ENCODE measurements around the gene VMAC.
A peak's percentile ranks its signal among the peaks of the same experiment; 100 is the strongest.

Gene VMAC

GRCh38 chr19:5952193-5953029, 47.7 kb downstream of the VMAC start:
- in situ Hi-C loops (cut with MboI; ENCODE audit: low sequenced_read_pairs) = no loop called here
- H3K4me1 ChIP-seq = peaks cover 33% of the 10 kb centered on the region

DNA sequence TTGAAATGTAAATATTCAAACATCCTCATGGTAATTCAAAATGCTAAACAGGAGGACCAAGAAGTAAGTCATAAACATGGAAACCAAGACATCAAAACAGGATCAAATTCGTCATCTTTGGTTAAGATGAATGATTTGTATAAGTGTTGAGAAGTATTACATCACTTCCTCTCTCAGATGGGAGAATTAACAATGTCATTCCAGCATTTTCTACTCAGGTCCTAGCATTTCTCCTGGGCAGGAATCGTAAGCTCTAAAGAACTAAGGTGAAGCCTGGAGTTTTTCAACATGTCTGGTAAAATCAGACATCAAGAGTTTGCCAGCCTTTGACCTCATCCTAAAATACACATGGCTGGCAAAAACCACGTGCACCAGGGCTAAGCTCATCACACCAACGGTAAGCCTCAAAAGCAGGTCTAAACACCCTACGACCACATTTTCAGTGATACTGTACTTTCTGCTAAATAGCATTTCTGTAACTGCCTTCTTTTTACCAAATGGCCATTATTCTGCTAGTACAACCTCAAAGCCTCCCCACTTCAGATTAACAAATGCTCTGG, 48.4 kb downstream of the VMAC start:
- peak in 1 of 2 experiments; percentile 36 for DNase-seq (ENCODE audit: low spot score in 2 of 2)
- Histone ChIP-seq H3K9me3 (no peaks in the 10 kb centered on the region), H3K4me1 (peaks cover 40% of the 10 kb centered on the region), H3K27me3 (ENCODE audit: low read depth) (no peaks in the 10 kb centered on the region), H3K36me3 (replicated peaks) (peaks cover 12% of the 10 kb centered on the region; the same call in 1 of the 2 replicates), H3K4me3 (no peak overlapping the region)
- in situ Hi-C loops (cut with MboI; ENCODE audit: low sequenced_read_pairs) = no loop called here

More at GRCh38 chr19:5952193-5953029, 47.7 kb downstream of the VMAC start:
- Histone ChIP-seq H3K27me3 (ENCODE audit: low read depth) (no peaks in the 10 kb centered on the region), H3K9me3 (no peaks in the 10 kb centered on the region), H3K4me3 (no peak overlapping the region), H3K36me3 (replicated peaks) (peaks cover 12% of the 10 kb centered on the region; the same call in 1 of the 2 replicates)
- no peak for DNase-seq (ENCODE audit: low spot score in 2 of 2)

GRCh38 chr19:5953680-5954213, 49.1 kb downstream of the VMAC start:
- Histone ChIP-seq H3K4me1 (peaks cover 46% of the 10 kb centered on the region), H3K4me3 (no peak overlapping the region), H3K36me3 (replicated peaks) (peaks cover 10% of the 10 kb centered on the region; the same call in 1 of the 2 replicates), H3K27me3 (ENCODE audit: low read depth) (no peaks in the 10 kb centered on the region), H3K9me3 (no peaks in the 10 kb centered on the region)
- in situ Hi-C loops (cut with MboI; ENCODE audit: low sequenced_read_pairs) = no loop called here
- peak; percentile 32 to 65 for DNase-seq (ENCODE audit: low spot score in 2 of 2)

GRCh38 chr19:5954293-5954692, 49.6 kb downstream of the VMAC start:
- H3K4me3 ChIP-seq = no peak overlapping the region
- in situ Hi-C loops (cut with MboI; ENCODE audit: low sequenced_read_pairs) = no loop called here
- H3K27me3 ChIP-seq (ENCODE audit: low read depth) = no peaks in the 10 kb centered on the region
- no peak for DNase-seq (ENCODE audit: low spot score in 2 of 2)
- H3K36me3 ChIP-seq (replicated peaks) = peaks cover 9% of the 10 kb centered on the region; the same call in 1 of the 2 replicates
- H3K4me1 ChIP-seq = peaks cover 46% of the 10 kb centered on the region
- no peaks in the 10 kb centered on the region for H3K9me3 ChIP-seq

DNA sequence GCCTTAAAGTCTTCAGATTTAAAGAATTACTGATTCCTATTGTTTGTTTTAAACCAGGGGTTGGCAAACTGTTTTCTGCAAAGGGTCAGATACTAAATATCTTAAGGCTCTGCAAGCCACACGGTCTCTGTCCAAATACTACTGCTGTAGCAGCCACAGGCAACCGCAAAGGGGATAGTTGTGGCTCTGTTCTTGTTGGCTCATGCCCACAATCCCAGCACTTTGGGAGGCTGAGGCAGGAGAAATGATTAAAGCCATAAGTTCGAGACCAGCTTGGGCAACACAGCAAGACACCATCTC, 50.9 kb downstream of the VMAC start:
- Histone ChIP-seq H3K27me3 (ENCODE audit: low read depth) (no peaks in the 10 kb centered on the region), H3K36me3 (replicated peaks) (peaks cover 1% of the 10 kb centered on the region; the same call in 1 of the 2 replicates), H3K4me1 (peaks cover 46% of the 10 kb centered on the region), H3K9me3 (no peaks in the 10 kb centered on the region), H3K4me3 (no peak overlapping the region)
- in situ Hi-C loops (cut with MboI; ENCODE audit: low sequenced_read_pairs) = no loop called here
- DNase-seq (ENCODE audit: low spot score in 2 of 2) = no peak

- DNase-seq (ENCODE audit: low spot score in 2 of 2) = no peak
- Histone ChIP-seq H3K36me3 (replicated peaks) (no peaks in the 10 kb centered on the region), H3K4me1 (peaks cover 46% of the 10 kb centered on the region)
These were observed 51.7 kb downstream of the VMAC start for GRCh38 chr19:5956323-5956722.

GRCh38 chr19:5956728-5957127, 52.1 kb downstream of the VMAC start:
- Histone ChIP-seq H3K36me3 (replicated peaks) (no peaks in the 10 kb centered on the region), H3K27me3 (ENCODE audit: low read depth) (no peaks in the 10 kb centered on the region), H3K4me1 (peaks cover 46% of the 10 kb centered on the region), H3K9me3 (no peaks in the 10 kb centered on the region), H3K4me3 (no peak overlapping the region)
- no peak for DNase-seq (ENCODE audit: low spot score in 2 of 2)
- in situ Hi-C loops (cut with MboI; ENCODE audit: low sequenced_read_pairs) = no loop called here

More at GRCh38 chr19:5956323-5956722, 51.7 kb downstream of the VMAC start:
- Histone ChIP-seq H3K4me3 (no peak overlapping the region), H3K27me3 (ENCODE audit: low read depth) (no peaks in the 10 kb centered on the region), H3K9me3 (no peaks in the 10 kb centered on the region)
- in situ Hi-C loops (cut with MboI; ENCODE audit: low sequenced_read_pairs) = no loop called here

DNA sequence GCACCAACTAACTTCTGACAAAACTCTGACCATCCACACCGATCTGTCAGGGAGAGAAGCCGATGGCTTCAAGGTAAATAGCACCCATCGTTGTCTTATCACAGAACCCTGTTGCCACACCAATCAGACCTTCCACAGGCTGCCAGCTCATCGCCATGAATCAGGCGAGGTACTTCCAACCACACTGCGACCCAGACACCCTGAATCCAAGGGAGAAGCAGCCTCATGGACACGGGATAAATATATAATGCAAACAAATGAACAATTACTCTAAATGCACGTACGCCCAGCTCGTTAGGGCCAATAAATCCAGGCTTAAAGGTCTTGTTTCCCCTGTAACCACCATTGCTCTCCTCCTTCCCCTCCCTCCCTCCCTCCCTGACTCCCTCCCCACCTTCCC, 52.5 kb downstream of the VMAC start:
- DNase-seq (ENCODE audit: low spot score in 2 of 2) = no peak

GRCh38 chr19:5958074-5958850, 53.6 kb downstream of the VMAC start:
- Histone ChIP-seq H3K27me3 (ENCODE audit: low read depth) (no peaks in the 10 kb centered on the region), H3K9me3 (no peaks in the 10 kb centered on the region), H3K36me3 (replicated peaks) (no peaks in the 10 kb centered on the region), H3K4me1 (peaks cover 36% of the 10 kb centered on the region), H3K4me3 (no peak overlapping the region)
- in situ Hi-C loops (cut with MboI; ENCODE audit: low sequenced_read_pairs) = no loop called here
- peak in 1 of 2 experiments; percentile 29 for DNase-seq (ENCODE audit: low spot score in 2 of 2)

More for the DNA sequence above, 52.5 kb downstream of the VMAC start:
- H3K36me3 ChIP-seq (replicated peaks) = no peaks in the 10 kb centered on the region
- peaks cover 46% of the 10 kb centered on the region for H3K4me1 ChIP-seq
- H3K9me3 ChIP-seq = no peaks in the 10 kb centered on the region
- H3K4me3 ChIP-seq = no peak overlapping the region
- in situ Hi-C loops (cut with MboI; ENCODE audit: low sequenced_read_pairs) = no loop called here
- H3K27me3 ChIP-seq (ENCODE audit: low read depth) = no peaks in the 10 kb centered on the region

DNA sequence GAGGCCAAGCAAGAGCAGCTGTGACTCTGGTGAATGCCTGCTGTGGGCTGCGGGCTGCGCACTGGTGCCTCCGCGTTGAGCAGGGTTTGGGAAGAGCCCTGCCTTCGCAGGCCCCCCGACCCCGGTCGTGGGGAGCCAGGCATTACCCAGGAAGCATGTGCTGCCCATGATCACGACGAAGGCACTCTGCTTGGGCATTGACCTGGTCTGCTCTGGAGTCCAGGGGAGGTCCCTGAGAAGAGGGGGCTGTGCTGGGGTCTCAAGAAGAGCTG, 54.1 kb downstream of the VMAC start:
- in situ Hi-C loops (cut with MboI; ENCODE audit: low sequenced_read_pairs) = no loop called here
- Histone ChIP-seq H3K4me1 (peaks cover 31% of the 10 kb centered on the region), H3K4me3 (no peak overlapping the region), H3K36me3 (replicated peaks) (no peaks in the 10 kb centered on the region), H3K27me3 (ENCODE audit: low read depth) (no peaks in the 10 kb centered on the region), H3K9me3 (no peaks in the 10 kb centered on the region)
- no peak for DNase-seq (ENCODE audit: low spot score in 2 of 2)

DNA sequence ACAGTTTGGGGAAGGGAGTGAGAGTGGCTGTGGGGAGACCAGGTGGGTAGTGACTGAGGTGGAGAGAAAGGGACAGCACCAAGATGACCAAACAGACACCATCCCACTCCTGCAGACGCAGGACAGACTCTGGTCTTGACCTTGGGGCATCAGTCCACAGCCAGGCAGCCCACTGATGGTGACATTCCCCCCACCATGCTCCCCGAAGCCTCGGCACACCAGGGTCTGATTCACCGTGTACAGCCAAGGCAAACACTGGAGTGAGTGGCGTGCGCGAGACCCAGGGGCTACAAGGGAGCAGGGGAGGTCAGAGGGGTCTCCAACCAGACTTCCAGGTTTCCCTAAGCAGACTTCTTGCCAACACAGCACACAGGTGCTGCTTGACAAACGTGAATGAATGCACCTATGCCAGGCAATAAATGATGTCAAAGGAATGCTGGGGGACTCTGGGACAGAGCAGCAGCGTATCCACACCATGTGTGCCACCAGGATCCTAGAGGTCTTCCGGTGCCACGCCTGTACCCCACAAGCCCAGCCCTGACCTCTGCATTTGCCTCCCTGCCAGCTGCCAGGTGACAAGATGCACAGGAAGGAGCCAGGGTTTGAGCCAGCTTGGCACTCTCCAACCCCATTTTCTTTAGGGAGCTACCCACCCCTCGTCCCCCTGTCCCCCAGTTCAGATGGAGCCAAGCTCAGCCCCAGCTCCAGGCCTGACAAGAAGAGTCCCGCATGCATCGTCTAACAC, 54.8 kb downstream of the VMAC start:
- H3K27me3 ChIP-seq (ENCODE audit: low read depth) = no peaks in the 10 kb centered on the region
- in situ Hi-C loops (cut with MboI; ENCODE audit: low sequenced_read_pairs) = no loop called here
- no peaks in the 10 kb centered on the region for H3K9me3 ChIP-seq
- H3K4me1 ChIP-seq = peaks cover 25% of the 10 kb centered on the region
- no peak for DNase-seq (ENCODE audit: low spot score in 2 of 2)
- H3K36me3 ChIP-seq (replicated peaks) = no peaks in the 10 kb centered on the region
- no peak overlapping the region for H3K4me3 ChIP-seq
